OCI-LY7 (cell line): ENCODE data around the gene DMD.

Experiments
- CTCF ChIP-seq: fragments of 200-600 bp; sonication (generic); conservative IDR thresholded peaks from 2 replicates; pipeline ENCODE4 v1.5.1; 2014; ENCODE audit warnings: mild to moderate bottlenecking, antibody characterized with exemption, low read length, moderate library complexity, mixed read lengths
- EZH2phosphoT487 ChIP-seq: fragments of 200-600 bp; sonication (generic); IDR thresholded peaks from 2 replicates; pipeline ENCODE4 v1.6.1; 2018; ENCODE audit warnings: low read depth, borderline replicate concordance, mild to moderate bottlenecking, mixed run types, antibody characterized with exemption, low read length, moderate library complexity, mixed read lengths

GRCh38 chrX:32572644-32573043, 638.7 kb downstream of the DMD start:
- TF ChIP-seq CTCF: no peak
- no peak for TF ChIP-seq EZH2phosphoT487
